Type B pancreatic cell (in vitro differentiated cells): ENCODE results near the gene CLINT1. TPM values are rescaled to one million over a fixed set of nuclear protein-coding genes. Genes with fewer than 3 reads are reported as not detected.
"Not testable (repeated sequence)": the region's sequence is repeated elsewhere in the genome, so short reads cannot be mapped to it uniquely, and the experiment has no call there.

Source experiments
- DNase-seq: peaks from one replicate; pipeline ENCODE4 v3.0.0; 2021; ENCODE audit warnings: mixed read lengths; ENCODE audit not compliant: unreplicated experiment; ENCODE audit errors: extremely low spot score
- H3K27ac Mint-ChIP-seq: 2 replicates; pipeline ENCODE4 v1.8.0; 2021; ENCODE audit warnings: mild to moderate bottlenecking, mixed read lengths
- H3K27me3 Mint-ChIP-seq: 2 replicates; pipeline ENCODE4 v1.8.0; 2021; ENCODE audit warnings: mixed read lengths
- H3K36me3 Mint-ChIP-seq: 2 replicates; pipeline ENCODE4 v1.8.0; 2021; ENCODE audit warnings: mixed read lengths
- H3K4me1 Mint-ChIP-seq: one replicate; pipeline ENCODE4 v1.8.0; 2021; ENCODE audit warnings: mixed read lengths; ENCODE audit not compliant: unreplicated experiment
- H3K4me3 Mint-ChIP-seq: 2 replicates; pipeline ENCODE4 v1.8.0; 2021; ENCODE audit warnings: mild to moderate bottlenecking, mixed read lengths
- H3K9me3 Mint-ChIP-seq: 2 replicates; pipeline ENCODE4 v1.8.0; 2021; ENCODE audit warnings: mixed read lengths
- total RNA-seq: library from RNA; stranded (reverse); gene quantifications from 2 replicates; pipeline ENCODE4 v1.2.1, GENCODE V29; 2021; ENCODE audit warnings: low replicate concordance
- TF ChIP-seq, protein P1 (sequence below): fragments of 200-600 bp; sonication (generic); conservative IDR thresholded peaks from 2 replicates; pipeline ENCODE4 v1.5.0; 2021; ENCODE audit warnings: antibody characterized with exemption, mild to moderate bottlenecking

The CLINT1 gene
- total RNA-seq, 1 donor from 2014 or later: 81.8 TPM

DNA sequence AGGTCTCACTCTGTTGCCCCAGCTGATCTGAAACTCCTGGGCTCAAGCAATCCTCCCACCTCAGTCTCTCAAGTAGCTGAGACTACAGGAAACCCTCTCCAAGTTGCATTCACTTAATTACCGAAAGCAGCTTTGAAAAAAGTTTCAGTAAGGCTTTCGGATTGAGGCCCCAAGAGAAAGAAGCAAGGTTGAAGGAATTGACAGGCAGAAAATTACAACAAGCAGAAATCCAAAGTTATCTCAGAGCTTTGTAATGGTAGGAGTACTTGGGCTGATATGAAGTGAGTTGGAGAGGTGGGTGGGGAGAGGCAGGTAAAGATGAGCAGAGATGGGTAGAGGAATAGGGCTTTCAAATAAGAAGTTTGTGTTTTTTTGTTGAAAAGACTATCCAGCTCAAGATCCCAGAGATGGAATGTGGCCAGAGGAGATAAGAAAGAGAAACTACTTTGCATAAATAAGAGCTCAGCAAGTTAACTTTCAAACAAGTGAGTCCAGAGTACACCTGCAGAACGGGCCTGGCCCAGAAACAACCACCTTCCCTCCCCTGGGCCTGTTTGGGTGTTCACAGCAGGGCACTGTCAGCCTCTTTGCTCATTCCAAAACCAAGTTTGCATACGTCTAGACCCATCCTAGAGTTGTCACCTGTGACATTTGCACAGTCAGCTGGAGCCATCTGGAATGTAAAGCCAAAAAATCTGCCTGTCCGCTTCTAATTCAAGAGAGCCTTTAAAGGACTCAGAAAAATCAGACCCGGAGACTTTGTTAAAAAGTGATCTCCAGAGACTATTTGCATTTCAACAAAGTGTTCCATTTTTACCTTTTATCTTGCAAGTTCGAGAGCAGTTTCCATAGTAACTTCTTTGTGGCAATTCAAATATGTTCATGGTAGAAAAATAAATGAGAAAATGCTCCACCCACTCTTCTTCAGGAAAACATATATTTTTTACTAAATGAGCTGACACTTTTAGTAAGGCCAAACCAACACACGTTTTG is 2.2 kb upstream of the CLINT1 start:
- peak overlapping the region; percentile 57 for H3K27ac Mint-ChIP-seq

DNA sequence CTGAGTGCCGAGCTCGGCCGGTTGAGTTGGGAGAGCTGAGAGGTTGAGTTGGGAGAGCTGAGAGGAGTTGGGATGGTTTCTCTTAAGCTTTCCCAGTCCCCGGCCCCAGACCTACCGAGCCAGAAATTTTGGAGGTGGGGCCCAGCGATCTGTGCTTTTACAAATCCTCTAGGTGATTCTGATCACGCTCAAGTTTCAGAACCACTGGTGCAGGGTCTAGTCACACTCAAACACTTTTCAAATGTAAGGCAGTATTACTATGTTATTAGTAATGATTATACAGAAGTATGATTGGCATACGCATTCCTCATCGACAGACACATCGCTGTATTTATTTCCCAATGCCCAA is 256 bp upstream of the CLINT1 start:
- Mint-ChIP-seq H3K9me3 (no peaks in the 10 kb centered on the region), H3K4me1 (peaks cover 24% of the 10 kb centered on the region), H3K27me3 (no peaks in the 10 kb centered on the region), H3K36me3 (no peaks in the 10 kb centered on the region), H3K27ac (peak overlapping the region; percentile 91), H3K4me3 (peak overlapping the region; percentile 93)
- TF ChIP-seq, protein P1, sequence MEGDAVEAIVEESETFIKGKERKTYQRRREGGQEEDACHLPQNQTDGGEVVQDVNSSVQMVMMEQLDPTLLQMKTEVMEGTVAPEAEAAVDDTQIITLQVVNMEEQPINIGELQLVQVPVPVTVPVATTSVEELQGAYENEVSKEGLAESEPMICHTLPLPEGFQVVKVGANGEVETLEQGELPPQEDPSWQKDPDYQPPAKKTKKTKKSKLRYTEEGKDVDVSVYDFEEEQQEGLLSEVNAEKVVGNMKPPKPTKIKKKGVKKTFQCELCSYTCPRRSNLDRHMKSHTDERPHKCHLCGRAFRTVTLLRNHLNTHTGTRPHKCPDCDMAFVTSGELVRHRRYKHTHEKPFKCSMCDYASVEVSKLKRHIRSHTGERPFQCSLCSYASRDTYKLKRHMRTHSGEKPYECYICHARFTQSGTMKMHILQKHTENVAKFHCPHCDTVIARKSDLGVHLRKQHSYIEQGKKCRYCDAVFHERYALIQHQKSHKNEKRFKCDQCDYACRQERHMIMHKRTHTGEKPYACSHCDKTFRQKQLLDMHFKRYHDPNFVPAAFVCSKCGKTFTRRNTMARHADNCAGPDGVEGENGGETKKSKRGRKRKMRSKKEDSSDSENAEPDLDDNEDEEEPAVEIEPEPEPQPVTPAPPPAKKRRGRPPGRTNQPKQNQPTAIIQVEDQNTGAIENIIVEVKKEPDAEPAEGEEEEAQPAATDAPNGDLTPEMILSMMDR: no peak
- no peak for DNase-seq

More for the DNA sequence above, 2.2 kb upstream of the CLINT1 start:
- peaks cover 15% of the 10 kb centered on the region for H3K4me1 Mint-ChIP-seq
- TF ChIP-seq, protein P1: no peak
- DNase-seq: no peak
- H3K4me3 Mint-ChIP-seq: peak overlapping the region; percentile 66
- no peaks in the 10 kb centered on the region for H3K9me3 Mint-ChIP-seq
- no peaks in the 10 kb centered on the region for H3K36me3 Mint-ChIP-seq
- H3K27me3 Mint-ChIP-seq: no peaks in the 10 kb centered on the region

DNA sequence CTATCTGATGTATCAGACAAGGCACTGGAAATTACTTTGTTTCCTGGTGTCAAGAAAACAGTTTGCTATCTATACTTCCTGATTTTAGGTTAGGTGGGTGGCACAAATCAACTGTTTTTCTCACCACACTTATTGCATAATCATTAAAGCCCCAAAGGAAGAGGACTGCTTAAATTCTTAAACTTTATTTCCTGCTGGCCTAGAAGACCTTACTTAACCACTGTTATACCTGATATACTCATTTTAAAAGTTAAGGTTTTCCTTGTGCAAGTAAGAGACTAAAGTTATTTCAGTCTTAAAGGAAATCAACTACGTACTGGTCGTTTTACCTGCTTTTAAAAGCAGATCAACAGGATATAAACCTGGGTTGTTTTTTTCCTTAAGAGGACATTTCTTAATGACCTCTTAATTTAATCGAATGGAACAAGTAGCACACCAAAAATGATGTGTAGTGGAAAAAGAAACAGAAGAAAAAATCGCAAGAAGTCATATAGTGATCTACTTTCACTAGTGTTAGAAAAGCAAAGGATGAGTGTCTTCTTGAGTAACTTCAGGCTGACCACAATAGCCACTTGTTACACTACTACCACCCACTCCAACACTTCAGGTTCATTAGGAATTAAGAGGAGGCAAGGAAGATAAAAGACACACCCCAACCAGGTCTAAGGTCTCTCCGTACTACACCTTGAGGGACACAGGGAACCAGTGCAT is 974 bp downstream of the CLINT1 start:
- peak overlapping the region; percentile 93 for H3K4me3 Mint-ChIP-seq
- DNase-seq: no peak
- peaks cover 4% of the 10 kb centered on the region for H3K36me3 Mint-ChIP-seq
- no peaks in the 10 kb centered on the region for H3K27me3 Mint-ChIP-seq
- H3K9me3 Mint-ChIP-seq: no peaks in the 10 kb centered on the region
- TF ChIP-seq, protein P1: no peak
- H3K4me1 Mint-ChIP-seq: peaks cover 28% of the 10 kb centered on the region
- H3K27ac Mint-ChIP-seq: peak overlapping the region; percentile 91

DNA sequence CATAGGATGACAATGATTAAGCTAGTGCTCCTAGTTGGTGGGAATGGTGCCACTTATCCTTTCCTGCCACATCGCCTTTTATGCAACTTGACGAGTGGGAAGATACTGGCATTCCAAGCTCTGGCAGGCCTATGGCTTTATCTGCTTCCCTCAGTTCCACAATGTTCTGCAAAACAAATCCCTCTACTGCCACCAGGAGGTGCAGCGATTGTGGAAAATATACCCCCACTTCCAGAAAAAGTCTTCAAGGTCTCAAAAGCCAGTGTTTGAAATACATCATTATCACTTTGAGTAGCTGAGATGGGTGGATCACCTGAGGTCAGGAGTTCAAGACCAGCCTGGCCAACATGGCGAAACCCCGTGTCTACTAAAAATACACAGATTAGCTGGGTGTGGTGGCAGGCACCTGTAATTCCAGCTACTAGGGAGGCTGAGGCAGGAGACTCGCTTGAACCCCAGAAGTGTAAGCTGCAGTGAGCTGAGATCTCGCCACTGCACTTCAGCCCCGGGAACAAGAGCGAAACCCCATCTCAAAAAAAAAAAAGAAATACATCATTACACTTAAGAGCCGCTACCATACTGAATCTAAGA is 3.4 kb downstream of the CLINT1 start:
- TF ChIP-seq, protein P1: peak; percentile 76
- Mint-ChIP-seq H3K27ac (peak overlapping the region; percentile 77), H3K9me3 (no peaks in the 10 kb centered on the region), H3K4me1 (peaks cover 21% of the 10 kb centered on the region), H3K4me3 (peak overlapping the region; percentile 38), H3K27me3 (no peaks in the 10 kb centered on the region), H3K36me3 (peaks cover 7% of the 10 kb centered on the region)
- DNase-seq: no peak

DNA sequence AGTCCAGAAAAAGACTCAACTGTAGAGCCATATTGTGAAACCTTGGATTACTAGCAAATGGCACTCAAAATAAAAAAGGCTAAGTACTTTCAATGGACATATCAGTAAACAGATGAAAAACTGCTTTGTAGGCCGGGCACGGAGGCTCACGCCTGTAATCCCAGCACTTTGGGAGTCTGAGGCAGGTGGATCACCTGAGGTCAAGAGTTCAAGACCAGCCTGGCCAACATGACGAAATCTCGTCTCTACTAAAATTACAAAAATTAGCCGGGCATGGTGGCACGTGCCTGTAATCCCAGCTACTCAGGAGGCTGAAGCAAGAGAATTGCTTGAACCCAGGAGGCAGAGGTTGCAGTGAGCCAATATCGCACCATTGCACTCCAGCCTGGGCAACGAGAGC is 5.6 kb downstream of the CLINT1 start:
- Mint-ChIP-seq H3K36me3 (peaks cover 12% of the 10 kb centered on the region), H3K4me1 (peaks cover 21% of the 10 kb centered on the region)
- H3K4me3 Mint-ChIP-seq, DNase-seq, H3K27me3 Mint-ChIP-seq, H3K27ac Mint-ChIP-seq, H3K9me3 Mint-ChIP-seq: not testable (repeated sequence)
